GM21576 (cell line): ENCODE results near the gene TEX54.
"Not testable (repeated sequence)": the region's sequence is repeated elsewhere in the genome, so short reads cannot be mapped to it uniquely, and the experiment has no call there.

Experiments
- ATAC-seq: cut with Tn5 transposase; IDR thresholded peaks from one replicate; pipeline ENCODE4 v1.9.1; 2021; ENCODE audit warnings: mild to moderate bottlenecking, moderate library complexity; ENCODE audit not compliant: unreplicated experiment

TEX54 gene

GRCh38 chr11:62835336-62835735 is 2.7 kb upstream of the TEX54 start:
- no peak for ATAC-seq

DNA sequence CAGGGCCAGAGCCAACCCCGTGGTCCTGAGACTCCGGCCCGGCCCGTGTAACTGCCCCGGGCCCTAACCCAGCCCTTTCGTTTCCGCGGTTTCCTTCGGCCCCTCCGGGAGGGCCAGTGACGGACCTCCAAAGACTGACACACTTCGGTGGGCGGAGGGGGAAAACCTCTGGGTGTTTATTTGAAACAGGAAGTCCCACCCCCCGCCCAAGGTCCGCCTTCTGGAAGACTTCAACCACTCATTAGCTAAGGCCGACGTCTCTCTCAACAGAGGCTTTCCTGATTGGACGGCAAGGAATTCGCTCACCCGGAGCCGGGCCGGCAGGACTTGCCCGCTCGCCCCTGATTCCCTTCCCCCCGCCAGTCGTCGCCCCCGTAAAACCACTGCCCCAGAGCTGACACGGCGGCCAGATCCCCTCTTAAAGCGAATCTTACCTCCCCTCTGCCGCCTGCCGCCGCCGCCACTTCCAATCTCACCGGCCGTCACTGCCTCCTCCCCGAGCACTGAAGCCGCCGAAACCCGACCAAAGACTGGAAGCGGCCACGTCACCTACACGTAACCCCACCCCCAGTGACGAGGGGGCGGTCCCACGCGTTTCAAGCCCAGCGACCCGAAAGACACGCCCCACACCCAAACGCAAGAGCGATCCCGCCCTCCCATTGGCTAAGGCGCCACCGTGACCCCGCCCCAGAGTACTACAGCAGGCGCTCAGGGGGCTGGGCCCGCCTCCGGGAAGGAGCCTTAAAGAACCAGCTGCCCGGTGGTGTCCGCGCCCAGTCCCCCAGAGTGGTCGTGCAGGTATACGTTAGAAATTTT is 913 bp downstream of the TEX54 start, which contains the start of gene STX5:
TSS of gene STX5 (minus strand) at position 532 of the 816 bp plus-strand sequence. CDS start 808 bp downstream, outside the sequence.
- ATAC-seq, result peak; percentile 79

DNA sequence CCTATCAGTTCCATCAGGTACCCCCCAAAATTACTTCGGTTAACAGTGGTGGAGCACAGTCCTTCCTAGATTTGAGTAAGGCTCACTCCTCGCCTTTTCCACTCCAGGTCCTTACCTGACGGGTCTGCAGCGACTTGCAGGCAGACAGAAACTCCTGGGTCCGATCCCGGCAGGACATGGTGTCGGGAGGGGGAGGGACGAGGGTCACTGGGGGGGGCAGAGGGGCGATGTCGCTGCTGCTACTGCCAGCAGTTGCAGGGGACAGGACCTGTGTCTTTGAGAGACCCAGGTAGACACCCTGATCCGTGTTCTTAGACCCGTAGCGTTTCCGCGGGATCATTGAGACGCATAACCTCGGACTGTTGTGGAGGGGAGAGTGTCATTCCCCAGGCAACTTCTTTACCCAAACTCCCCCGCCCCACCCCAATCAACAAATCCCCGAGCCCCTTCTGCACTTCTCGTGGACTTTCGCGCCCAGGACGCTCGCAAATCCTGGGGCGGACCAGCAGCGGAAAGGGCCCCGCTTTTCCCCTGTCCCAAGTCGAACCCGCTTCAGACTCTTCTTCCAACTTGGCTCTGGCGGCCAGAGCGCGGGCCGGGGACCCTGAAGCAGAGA is 1.6 kb downstream of the TEX54 start:
- no peak for ATAC-seq

GRCh38 chr11:62828130-62828529 is 4.5 kb downstream of the TEX54 start:
- not testable (repeated sequence) for ATAC-seq

- no peak for ATAC-seq
Measured at GRCh38 chr11:62823677-62824076, 9.0 kb downstream of the TEX54 start.

GRCh38 chr11:62817129-62817528 is 15.5 kb downstream of the TEX54 start:
- no peak for ATAC-seq

GRCh38 chr11:62816557-62816956 is 16.1 kb downstream of the TEX54 start:
- no peak for ATAC-seq

- ATAC-seq, result no peak
Measured at GRCh38 chr11:62811659-62812058, 21.0 kb downstream of the TEX54 start.

DNA sequence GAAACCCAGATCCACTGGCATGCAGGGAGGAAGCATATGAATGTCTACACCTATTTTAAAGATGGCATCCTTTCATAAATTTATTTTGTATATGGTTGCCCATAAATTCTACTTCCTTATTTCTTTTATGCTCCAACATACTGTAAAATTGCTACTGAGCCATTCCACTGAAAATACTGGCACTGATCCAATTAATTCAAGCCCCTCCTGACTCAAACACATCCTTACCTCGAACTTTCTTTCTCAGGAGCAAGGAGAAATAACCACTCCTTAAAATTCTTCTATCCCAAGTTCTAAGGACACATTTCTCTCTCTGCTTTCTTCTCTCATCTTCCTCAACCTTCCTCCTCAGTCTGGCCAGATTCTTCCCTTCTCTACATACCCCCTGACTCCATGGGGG is 21.9 kb downstream of the TEX54 start:
- no peak for ATAC-seq

DNA sequence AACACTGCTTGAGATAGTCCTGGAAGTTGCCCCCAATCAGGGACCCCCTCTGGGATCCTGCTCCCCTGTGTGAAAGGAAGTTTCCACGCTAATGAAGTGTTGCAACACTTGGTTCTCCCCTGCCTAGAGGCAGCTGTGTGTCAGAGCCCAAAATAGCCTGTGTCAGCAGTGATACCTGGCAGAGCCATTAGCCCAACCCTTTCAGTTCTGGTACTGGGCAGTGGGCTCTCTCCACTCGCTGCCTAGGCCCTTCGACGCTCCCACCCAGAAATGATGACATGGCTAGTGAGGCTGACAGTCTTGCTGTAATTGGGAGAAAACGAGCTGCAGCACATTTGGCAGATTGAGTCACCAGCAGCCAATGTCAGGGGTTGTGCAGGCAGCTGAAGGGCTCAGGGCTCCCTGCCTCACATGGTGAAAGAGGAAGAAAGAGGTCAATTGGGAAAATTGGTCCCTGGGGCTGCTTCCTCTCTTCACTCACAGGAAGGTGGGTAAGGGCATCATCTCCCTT is 26.0 kb downstream of the TEX54 start:
- ATAC-seq, result no peak

- peak; percentile 8 for ATAC-seq
Measured at GRCh38 chr11:62805961-62806441, 26.6 kb downstream of the TEX54 start.

DNA sequence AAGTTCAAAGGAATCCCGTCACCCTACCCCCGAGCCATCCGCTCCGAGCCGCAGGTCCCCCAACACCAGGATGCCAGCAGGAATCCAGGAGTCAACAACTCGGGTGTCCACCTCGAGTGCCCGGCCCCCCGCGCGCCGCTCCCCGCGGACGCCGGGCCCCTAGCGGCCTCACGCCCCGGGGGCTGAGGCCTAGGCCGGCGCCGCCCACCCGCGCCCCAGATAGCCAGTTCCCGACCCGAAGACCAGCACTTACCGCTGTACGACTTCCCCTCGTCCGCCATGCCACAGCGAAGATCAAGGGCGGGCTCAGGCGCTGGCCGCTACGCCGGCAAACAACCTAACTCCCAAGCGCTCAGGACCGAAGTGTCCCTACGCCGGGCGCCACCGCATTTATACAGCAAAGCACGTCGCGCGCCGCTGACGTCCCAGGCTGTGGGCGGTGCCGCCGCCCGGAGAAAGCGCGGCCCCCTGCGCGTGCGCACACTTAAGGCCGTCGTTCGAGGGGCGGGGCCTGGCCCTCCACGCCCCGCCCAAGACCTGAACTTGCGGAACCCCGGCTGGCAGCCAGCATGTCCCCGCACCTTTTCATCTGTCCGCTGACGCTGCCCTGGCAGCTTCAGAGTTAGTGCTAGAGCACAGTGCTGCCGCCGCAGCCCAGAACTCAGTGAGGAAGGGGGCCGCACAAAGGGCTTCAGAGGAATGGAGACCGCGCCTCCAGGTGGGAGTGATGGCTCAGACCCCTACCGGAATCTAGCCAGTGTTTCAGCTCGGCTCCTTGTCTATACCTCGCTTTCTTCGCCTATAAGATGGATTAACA is 27.4 kb downstream of the TEX54 start, which contains the start of gene NXF1:
TSS of gene NXF1 (minus strand) at position 365 of the 817 bp plus-strand sequence. CDS start at position 281, 84 bp downstream.
- ATAC-seq, result peak; percentile 70

GRCh38 chr11:62804310-62805075 is 28.1 kb downstream of the TEX54 start:
- peak; percentile 11 for ATAC-seq

DNA sequence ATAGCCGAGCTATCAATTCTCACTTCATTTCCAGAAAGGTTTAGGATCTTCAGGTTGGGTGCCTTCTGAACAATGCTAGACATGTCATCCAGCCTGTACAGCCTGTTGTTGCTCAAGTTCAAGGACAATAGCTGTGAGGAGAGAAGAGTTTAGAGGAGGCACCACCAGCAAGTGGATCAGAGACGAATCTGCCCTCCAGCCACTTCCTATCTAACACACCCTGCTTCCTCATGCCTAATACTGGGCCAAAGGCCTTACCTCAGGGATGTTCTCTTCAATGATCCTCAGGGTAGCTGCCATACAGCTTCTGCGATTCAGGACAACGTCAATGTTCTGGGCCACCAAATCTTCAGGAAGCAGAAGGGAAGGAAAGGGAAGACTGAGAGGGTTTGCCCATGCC is 31.6 kb downstream of the TEX54 start:
- no peak for ATAC-seq

GRCh38 chr11:62799486-62799885 is 33.2 kb downstream of the TEX54 start:
- ATAC-seq, result no peak

- no peak for ATAC-seq
Measured at GRCh38 chr11:62796281-62796680, 36.4 kb downstream of the TEX54 start.

GRCh38 chr11:62794201-62794775 is 38.4 kb downstream of the TEX54 start:
- no peak for ATAC-seq

GRCh38 chr11:62792202-62792575 is 40.5 kb downstream of the TEX54 start:
- no peak for ATAC-seq

DNA sequence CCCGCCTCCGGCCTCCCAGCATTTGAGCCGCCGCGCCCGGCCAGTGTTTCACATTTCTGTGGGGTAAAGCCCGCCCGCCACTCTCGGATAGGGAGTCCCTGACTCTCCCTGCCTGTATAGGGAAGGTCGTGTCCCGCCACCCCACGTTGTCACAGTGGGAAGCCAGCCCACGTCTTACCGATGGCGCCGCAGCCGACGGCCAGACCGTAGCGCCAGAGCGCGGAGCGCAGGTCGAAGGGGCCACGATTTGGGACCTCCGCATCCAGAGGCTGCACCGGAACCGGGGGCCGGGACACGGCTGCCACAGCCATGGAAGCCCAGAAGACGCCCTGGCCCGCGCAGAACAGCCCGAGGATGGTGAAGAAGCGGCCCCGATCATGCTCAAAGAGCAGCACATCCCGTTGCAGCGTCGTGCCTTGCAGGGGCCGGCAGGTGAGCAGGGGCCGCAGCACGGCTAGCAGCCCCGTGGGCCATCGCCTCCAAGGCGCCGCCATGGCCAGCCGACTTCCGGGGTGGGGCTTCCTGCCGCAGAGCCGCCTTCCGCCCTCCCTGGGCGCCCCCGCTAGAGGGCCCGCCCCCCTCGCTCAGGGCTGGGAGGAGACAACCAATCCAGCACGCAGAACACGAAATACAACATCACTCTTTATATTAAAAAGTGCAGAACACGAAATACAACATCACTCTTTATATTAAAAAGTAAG is 41.0 kb downstream of the TEX54 start, which contains the start of gene TMEM223:
TSS of gene TMEM223 (minus strand) at position 506 of the 701 bp plus-strand sequence. CDS start at position 494, 12 bp downstream.
- peak; percentile 49 for ATAC-seq
